Kidney tubule cell (primary cell): ENCODE data around the gene PTPRA.
"Not testable (repeated sequence)": the region's sequence is repeated elsewhere in the genome, so short reads cannot be mapped to it uniquely, and the experiment has no call there.

Experiments used
- DNase-seq: peaks from one replicate; pipeline ENCODE4 v3.0.0-alpha.2; 2018; ENCODE audit warnings: low spot score

PTPRA gene

DNA sequence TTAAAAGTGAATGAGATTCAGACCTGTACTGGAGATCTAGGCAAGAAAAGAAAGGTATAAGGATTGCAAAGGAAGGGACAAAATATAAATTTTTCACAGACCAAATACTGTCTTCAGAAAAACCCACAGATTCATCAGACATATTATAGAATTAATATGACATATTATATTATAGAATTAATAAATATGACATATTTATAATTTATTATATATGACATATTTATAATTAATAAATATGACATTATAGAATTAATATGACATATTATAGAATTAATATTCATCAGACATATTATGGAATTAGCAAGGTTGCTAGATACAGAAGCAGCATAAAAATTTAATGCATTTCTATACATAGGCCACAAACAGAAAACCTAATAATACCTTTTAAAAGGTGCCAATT is 125.4 kb downstream of the PTPRA start:
- no peak for DNase-seq

DNA sequence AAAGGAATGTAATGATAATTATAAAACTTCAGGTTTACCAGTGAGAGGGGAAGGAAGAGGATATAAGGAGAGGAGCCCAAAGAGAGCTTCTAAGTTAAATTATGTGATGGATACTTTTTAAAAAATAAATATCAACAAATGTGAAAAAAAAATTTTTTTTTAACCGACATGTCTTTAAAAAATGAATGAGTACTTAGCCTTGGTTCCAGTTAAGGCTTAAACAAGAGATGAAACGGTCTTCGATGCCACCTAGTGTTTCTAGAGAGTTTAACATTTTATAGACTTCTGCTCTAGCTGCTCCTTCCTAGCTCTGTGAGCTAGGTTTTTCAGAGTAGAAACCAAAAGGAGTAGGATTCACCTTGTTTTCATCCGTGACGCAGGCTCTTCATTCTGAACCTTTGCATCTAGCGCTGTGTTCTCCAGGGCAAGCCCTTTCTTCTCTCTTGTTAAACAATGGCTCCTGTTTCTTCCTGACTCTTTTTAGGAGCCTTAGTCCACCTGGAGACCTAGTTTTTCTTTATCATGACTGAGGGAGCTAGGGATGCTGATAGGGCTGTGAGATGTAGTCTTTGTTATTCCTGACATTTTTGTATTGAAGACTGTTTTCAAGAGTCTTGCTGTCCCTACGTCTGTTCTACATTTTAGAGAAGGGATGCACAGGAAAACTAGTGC is 127.7 kb downstream of the PTPRA start:
- peak; percentile 47 for DNase-seq

DNA sequence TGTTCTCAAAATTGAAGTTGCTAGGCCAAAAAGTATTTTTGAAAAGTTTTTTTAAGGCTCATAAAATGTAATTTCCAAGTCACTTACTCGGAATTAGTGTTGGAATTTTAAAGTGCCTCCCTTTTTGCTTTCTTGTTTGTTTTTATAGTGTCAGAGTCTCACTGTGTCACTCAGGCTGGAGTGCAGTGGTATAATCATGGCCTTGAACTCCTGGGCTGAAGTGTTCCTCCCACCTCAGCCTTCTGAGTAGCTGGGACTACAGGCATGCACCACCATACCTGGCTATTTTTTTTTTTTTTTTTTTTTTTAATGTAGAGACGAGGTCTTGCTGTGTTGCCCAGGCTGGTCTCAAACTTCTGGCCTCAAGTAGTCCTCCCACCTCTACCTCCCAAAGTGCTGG is 130.1 kb downstream of the PTPRA start:
- DNase-seq = no peak

DNA sequence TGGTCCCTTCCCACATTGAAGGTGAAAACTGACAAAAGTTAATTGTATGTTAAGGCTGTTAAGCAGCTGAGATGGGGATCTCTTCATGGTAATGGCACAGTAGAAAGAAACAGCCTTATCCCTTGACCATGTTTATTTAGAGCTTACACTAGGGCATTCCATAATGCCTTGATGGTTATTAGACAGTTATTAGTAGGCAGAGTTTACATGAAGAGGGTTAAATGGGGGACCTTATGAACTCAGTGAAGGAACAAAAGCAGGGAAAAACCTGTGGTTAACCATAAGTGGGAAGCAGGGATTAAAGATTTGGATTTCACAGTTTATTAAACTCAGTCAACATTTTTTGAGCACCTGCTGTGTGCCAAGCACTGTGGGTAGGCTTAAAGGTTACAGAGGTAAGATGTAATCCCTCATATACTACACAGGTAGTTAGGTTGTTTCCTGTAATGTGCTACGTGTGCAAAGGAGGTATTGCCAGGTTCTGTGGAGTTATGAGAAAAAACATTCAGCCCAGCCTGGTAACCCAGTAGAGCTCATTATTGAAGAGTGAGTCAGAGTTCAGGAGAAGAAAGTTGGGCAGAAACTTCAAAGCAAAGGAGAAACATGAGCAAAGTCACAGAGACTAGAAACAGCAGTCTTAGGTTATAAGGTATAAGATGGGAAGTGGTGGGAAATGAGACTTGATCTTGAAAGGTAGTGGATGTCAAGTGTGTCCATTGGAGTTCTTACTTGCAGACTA is 137.9 kb downstream of the PTPRA start:
- peak; percentile 65 for DNase-seq

DNA sequence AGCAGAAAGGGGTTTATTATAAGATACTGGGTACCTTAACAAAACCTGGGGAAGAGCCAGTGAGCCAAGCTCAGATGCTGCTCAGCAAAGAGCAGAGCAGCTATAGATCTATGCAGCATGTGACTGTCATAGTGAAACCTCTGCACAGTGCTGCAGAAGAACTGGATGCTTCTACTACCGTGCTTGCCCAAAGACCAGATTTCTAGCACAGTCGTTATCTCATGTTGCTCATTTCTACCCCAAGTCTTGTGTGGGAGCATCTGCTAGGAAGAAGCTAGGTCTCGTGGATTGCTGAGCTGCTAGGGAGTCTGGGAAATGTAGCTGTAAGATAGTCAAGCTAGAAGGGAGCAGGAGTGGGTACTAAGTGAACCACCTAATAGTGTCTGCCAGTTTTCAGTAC is 138.5 kb downstream of the PTPRA start:
- no peak for DNase-seq

DNA sequence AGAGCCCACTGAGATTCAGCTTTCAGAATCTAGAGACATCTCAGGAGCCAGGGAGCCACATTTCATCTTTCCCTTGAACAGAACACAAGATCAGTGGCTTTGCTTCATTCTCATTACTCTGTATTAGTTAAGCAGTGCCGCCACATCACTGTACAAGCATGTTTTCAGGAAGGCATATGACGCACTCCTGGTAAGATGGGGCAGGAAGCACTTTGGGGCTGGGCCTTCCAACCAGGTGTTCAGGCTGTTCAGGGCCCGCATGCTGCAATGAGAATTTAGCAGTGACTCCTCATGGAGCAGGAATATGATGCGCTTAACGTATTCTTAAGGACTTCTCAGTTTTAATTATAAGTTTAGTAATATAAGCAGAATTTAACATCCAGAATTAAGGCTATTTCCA is 140.5 kb downstream of the PTPRA start:
- DNase-seq = no peak

DNA sequence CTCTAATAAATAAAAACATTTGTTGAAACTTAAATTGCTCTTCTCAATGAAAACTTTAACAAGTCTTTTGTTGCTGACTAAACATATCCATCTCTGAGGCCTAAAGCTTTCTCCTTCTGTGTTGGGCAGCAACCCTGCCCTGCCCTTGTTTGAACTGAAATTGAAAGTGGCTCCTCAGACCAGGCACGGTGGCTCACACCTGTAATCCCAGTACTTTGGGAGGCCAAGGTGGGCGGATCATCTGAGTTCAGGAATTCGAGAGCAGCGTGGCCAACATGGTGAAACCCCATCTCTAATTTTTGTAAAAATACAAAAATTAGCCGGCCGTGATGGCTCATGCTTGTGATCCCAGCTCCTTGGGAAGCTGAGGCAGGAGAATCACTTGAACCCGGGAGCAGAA is 140.9 kb downstream of the PTPRA start:
- no peak for DNase-seq

DNA sequence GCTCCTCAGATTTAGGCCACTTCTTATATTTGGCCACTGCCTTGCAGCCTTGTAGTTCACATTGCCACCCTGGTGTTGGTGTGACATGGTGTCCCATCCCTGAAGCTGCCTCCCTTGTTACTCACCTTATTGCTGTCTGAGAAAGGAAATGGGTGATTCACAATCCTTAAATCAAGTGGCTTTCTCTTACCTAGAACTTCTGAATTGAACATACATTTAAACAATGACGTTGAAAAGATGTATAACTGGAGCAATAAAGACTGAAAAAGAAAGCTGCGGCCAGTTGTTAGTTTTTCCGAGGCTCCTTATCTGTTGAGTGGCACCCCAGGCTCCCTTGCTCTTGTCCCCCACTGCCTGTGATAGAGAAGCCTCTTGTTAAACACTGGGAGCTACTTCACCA is 141.4 kb downstream of the PTPRA start:
- no peak for DNase-seq

DNA sequence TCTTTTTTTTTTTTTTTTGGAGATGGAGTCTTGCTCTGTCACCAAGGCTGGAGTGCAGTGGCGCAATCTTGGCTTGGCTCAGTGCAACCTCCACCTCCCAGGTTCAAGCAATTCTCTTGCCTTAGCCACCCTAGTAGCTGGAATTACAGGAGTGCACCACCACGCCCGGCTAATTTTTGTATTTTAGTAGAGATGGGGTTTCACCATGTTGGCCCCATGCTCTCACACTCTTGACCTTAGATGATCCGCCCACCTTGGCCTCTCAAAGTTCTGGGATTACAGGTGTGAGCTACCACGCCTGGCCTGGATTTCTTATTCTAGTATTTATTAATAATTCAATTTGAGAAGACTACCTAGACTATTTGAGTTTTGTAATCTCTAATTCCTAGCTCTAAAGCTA is 142.0 kb downstream of the PTPRA start:
- DNase-seq = not testable (repeated sequence)

DNA sequence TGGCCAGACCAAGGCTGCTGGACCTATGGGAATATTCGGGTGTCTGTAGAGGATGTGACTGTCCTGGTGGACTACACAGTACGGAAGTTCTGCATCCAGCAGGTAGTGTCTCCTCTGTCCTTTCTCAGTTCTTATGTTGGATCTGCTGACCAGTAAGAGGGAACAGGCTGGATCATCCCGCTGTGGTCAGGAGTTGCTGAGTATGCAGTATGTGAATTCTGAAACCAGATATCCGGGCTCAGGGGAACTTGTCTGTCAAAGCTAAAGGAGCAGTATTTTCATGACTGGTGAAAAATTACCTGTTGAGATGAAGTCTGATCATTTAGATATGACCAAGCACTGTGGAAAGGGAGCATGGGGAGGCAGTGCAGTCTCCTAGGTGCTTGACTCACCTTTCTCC is 148.0 kb downstream of the PTPRA start:
- no peak for DNase-seq

DNA sequence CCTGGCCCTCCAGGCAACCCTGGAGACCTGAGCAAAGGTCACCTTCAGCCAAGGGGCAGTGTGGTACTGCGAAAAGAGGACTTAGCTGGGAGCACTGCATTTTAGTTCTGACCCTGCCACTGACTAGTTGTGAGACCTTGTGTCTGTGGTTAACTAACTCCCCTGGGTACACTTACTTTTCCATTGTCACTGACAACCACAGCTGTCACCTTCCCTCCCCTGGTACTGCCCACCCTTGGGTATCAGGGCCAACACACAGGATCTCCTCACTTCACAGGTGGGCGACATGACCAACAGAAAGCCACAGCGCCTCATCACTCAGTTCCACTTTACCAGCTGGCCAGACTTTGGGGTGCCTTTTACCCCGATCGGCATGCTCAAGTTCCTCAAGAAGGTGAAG is 148.5 kb downstream of the PTPRA start:
- no peak for DNase-seq

DNA sequence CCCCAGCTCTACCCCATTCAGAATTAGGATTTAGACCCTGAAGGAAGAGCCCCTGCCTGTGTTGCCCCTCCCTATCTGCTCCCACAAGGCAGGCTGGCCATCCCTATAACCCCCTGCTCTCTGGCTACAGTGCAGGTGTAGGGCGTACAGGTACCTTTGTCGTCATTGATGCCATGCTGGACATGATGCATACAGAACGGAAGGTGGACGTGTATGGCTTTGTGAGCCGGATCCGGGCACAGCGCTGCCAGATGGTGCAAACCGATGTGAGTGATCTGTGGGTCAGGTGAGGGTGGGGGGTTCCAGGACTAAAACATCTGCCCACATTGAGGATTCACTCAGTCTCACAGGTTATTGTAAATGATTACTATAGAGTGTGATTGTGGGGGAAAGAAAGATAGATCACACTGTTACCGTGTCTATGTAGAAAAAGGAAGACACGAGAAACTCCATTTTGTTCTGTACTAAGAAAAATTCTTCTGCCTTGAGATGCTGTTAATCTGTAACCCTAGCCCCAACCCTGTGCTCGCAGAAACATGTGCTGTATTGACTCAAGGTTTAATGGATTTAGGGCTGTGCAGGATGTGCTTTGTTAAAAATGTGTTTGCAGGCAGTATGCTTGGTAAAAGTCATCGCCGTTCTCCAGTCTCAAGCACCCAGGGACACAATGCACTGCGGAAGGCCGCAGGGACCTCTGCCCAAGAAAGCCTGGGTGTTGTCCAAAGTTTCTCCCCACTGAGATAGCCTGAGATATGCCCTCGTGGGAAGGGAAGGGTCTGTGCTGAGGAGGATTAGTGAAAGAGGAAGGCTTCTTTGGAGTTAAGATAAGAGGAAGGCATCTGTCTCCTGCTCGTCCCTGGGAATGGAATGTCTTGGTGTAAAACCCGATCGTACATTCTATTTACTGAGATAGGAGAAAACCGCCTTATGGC is 149.5 kb downstream of the PTPRA start:
- DNase-seq = not testable (repeated sequence)

DNA sequence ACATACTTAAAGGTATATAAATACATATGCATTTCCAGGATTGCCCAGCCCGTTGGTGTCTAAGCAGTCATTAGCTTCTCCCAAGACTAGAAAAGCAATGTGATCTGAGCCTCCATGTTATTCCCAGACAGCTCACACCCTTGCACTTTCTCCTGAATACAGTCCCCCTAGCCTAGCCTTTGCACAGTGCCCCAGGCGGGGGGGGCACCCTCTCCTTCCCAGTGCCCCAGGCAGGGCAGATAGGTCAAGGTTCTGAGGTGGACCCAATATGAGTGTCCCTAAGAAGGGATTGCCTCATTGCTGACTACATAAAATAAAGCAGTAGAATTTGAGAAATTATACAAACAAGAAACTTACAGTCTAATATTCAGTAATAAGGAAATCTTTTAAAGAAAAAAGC is 154.7 kb downstream of the PTPRA start:
- DNase-seq = no peak

DNA sequence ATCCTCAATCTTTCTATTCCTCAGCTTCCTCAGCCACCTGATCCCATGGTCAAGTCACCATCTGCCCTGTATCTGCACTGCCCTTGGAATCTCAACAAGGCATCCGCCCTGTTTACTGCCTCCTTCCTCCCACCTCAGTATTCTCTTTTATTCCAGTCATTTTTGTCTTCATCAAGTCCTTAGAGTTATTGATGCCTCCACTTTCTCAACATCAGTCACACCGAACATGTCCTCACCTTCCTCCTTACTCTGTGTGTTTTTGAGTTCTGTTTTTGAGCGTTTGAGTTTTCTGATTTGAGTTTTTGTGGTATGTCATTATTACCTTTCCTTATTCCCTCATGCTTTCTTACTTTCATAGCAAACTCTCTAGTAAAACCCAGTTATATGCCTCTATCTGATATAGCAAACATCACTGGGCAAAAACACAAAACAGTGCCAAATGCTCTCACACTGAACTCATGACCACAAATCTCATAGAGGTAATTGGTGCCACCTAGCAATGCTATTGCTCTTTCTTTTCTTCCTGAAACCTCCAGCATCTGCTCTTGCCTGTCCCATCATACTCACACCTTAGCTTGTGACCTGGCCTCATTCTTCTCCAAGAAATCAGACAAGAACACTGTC is 158.4 kb downstream of the PTPRA start:
- no peak for DNase-seq

DNA sequence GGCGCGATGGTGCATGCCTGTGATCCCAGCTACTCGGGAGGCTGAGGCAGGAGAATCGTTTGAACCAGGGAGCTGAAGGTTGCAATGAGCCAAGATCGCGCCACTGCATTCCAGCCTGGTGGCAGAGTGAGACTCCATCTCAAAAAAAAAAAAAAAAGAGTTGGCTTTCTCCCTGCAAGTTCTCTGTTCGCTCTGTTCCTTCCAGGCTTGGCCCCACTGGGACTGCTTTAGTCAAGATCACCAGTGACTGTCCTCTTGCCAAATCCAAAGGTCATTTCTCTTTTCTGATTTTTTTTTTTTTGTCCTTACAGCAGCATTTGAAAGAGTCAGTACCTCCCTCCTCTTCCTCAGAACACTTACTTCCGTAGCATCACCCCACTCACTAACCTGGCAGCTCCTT is 159.3 kb downstream of the PTPRA start:
- no peak for DNase-seq

DNA sequence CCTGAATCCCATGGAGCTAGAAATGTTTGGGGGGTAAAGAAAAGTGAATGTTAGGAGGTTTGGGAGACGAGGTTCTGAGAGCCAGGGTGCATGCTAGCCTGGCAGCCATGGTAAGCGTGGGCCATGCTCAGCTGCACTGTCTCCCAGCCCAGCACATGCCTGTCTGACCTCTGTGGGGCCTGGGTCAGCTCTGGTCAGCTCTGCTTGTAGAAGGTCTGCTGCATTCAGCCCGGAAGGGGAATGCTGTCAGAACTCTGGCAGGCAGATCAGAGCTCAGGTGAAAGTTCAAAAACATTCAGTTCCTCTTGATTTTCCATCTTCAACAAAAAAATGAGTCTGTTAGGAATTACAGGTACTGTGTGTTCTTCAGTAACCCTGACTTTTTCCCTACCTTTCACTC is 164.4 kb downstream of the PTPRA start:
- no peak for DNase-seq

DNA sequence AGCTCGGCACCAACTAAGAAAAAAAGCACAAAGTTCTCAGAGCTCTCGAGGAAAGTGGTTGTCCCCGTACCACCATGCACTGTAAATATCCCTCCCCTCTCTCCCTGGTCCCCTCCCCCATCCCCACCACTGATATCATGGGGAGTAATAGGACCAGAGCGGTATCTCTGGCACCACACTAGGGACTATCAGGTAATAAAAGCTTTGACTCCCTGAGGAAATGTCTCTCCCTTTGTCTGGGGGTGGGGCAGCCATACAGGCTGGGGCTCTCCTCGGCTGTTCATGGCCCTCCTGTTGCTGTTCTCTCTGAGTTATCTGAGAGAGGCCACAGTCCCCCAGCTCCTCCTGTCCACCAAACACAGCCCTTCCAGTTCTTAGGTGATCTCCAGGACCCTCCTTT is 165.2 kb downstream of the PTPRA start:
- no peak for DNase-seq

DNA sequence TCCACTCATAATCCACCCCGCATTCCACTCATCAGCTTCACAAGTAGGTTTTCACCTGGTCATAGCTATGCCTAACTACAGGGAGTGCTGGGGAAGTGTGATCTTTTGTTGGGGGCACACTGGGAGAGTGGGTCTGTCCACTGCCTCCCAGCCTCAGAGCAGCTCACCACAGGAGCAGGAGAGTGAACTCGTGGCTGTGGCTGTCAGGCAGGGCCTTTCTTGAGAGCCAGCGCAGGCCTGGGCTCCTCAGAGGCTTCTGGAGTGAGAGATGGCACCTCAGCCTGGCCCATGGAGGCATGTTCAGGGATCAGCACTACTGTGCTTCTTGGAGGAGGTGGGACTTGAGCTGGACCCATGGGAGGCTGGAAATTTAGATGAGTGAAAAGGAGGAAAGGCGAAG is 166.1 kb downstream of the PTPRA start:
- no peak for DNase-seq

DNA sequence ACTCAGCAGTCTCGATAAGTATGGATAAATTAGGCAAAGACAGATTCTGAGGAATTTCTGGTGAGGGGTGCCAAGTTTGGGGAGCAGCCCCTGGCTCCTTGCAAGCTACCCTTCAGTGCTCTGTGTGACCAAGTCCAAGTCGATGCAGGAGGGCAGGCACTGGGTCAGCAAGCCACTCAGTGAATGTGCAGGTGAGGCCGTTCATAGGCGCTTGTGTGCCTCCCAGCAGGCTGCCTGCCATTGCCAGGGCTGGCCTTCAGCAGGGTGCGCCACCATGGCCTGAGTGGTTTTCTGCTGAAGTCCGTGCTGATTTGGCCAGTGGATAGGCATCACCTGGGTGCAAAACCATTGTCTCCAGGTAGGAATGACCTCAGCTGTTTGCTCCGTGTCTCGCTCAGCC is 166.8 kb downstream of the PTPRA start:
- no peak for DNase-seq

DNA sequence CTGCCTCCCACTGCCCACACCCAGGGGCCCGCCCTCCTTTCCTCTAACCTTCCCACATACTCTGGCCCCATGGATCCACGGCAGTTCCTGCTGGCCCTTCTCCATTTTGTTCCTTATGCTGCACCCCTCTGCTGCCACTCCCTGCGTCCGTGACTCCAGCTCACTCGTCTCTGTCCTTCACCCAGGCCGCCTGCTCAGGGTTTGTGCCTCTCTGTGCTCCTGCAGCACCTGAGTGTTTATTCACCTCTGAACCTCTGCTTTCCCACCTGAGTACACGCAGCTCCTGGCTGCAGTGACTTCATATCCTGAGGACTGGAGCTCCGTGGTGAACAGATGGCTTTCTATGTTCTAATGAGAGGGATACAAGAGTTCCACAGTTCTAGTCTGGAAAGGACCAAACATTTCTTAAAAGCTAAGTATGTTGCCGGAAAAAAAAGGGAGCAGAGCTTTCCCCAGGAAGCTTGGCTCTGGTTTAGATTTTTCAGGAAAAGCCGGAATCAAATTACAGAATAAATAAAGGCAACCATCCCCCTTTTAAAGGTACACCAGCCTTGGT is 168.7 kb downstream of the PTPRA start:
- peak; percentile 6 for DNase-seq

DNA sequence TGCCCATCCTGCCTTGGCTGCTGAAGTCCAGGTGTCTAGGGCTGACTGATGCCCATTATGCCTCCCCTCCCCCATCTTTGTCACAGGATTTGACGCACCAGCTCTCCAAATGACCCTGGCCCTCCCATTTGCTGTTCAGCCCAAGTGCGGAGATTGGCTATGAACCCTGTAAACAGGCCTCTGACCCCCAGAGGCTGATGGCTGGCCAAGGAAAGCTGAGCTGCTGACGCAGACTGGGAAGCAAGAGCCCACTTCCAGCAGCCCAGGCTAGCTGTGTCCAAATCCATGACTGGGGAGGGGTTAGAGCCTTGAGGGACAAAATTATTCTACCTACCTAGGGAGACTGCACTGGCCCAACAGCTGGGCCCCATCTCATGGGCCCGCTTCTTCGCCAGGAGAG is 169.3 kb downstream of the PTPRA start:
- no peak for DNase-seq

DNA sequence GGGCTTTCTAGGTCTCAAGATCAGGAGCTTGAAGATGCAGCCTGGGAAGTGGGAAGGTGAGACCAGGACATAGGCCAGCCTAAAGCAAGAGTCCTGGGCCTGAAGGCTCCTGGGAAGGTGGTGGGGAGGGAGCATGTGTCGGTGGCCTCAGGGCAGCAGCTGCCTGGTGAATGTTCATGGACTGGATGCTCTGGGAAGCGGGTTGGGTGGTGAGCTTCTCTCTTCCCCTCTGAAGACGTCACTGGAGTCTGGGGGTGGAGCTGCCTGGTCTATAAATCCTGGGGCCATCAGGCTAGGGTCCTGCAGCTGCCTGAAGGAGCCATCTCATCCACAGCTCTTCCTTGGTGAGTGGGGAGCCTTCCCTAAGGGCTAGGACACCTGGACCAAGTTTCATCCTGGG is 170.0 kb downstream of the PTPRA start, which contains the start of gene GNRH2:
GNRH2 (plus strand) TSS at position 301 of the 400 bp plus-strand sequence. CDS start 793 bp downstream, outside the sequence.
- no peak for DNase-seq
